Mucosa of descending colon (tissue), 3 donors: Measurements from ENCODE around the gene AOC3. TPM values are rescaled to one million over a fixed set of nuclear protein-coding genes. Genes with fewer than 3 reads are reported as not detected.
"Not testable (repeated sequence)": the region's sequence is repeated elsewhere in the genome, so short reads cannot be mapped to it uniquely, and the experiment has no call there.

Experiments used
- ATAC-seq: fragments of 200-7000 bp; cut with Tn5 transposase; one replicate; pipeline ENCODE4 v1.9.1; 2020; ENCODE audit warnings: mild to moderate bottlenecking, moderate library complexity
- DNase-seq, 3 donors: peaks; one replicate each; pipeline ENCODE4 v3.0.0-alpha.2; 2020
- H3K36me3 ChIP-seq: fragments of 200-600 bp; one replicate; pipeline ENCODE4 v1.8.0; 2021; ENCODE audit warnings: low read depth, mild to moderate bottlenecking
- H3K4me1 ChIP-seq: fragments of 200-600 bp; one replicate; pipeline ENCODE4 v1.8.0; 2021; ENCODE audit warnings: low read depth, mild to moderate bottlenecking
- H3K4me3 ChIP-seq: fragments of 200-600 bp; one replicate; pipeline ENCODE4 v1.8.0; 2021; ENCODE audit warnings: mild to moderate bottlenecking
- H3K9me3 ChIP-seq: fragments of 200-600 bp; one replicate; pipeline ENCODE4 v1.8.0; 2021; ENCODE audit warnings: mild to moderate bottlenecking
- CTCF ChIP-seq: fragments of 200-600 bp; IDR thresholded peaks from one replicate; pipeline ENCODE4 v1.8.0; 2022; ENCODE audit warnings: antibody characterized with exemption, mild to moderate bottlenecking
- intact Hi-C, 2 donors: fragments of 100-400 bp; cut with DNase I in 1 of 2; cut with micrococcal nuclease in 1 of 2; formaldehyde crosslinking; loops; one replicate each; pipeline versions ENCODE4 v1.11.0 to v1.11.1; 2022; cut with DNase I, micrococcal nuclease
- total RNA-seq, 3 donors: library from RNA; stranded (reverse); fragmentation: NEBNext Ultra II Directional in 2 of 3; extraction: Animal tissue kit (Norgen Biotek cat#: 25700) in 2 of 3; gene quantifications; one replicate each; pipeline versions ENCODE4 v1.2.1 to v1.2.4, GENCODE V29; 2021 to 2023
- donor health status: DM: no; HTN: no; CAD: no; lungs with moderate emphysema.
- donor health status: DM: no; HTN: no; CAD: no.
- donor health status: DM: no; HTN: yes; CAD: no.

AOC3 gene
- total RNA-seq, 3 donors from 2014 or later = 10.6 to 175 (median 25.4) TPM

GRCh38 chr17:42880776-42881310, 29.8 kb downstream of the AOC3 start:
- Histone ChIP-seq H3K4me3 (no peak overlapping the region), H3K36me3 (no peaks in the 10 kb centered on the region), H3K4me1 (no peaks in the 10 kb centered on the region), H3K9me3 (no peaks in the 10 kb centered on the region)
- intact Hi-C loops = no loop called here
- DNase-seq (no peak), ATAC-seq (no peak)
- TF ChIP-seq CTCF = no peak

- DNase-seq, H3K4me3 ChIP-seq, H3K4me1 ChIP-seq, H3K9me3 ChIP-seq, ATAC-seq, intact Hi-C loops, H3K36me3 ChIP-seq: not testable (repeated sequence)
Observed at GRCh38 chr17:42881706-42882105, 30.7 kb downstream of the AOC3 start.

GRCh38 chr17:42882166-42882565, 31.2 kb downstream of the AOC3 start:
- ATAC-seq (no peak), DNase-seq (no peak)
- Histone ChIP-seq H3K4me3 (no peak overlapping the region), H3K9me3 (no peaks in the 10 kb centered on the region), H3K36me3 (no peaks in the 10 kb centered on the region), H3K4me1 (no peaks in the 10 kb centered on the region)
- no peak for TF ChIP-seq CTCF
- intact Hi-C loops = no loop called here

GRCh38 chr17:42883802-42884558, 33.0 kb downstream of the AOC3 start:
- ATAC-seq (no peak), DNase-seq (peak in 1 of 3 donors; percentile 1)
- no peak for TF ChIP-seq CTCF
- H3K9me3 ChIP-seq = no peaks in the 10 kb centered on the region
- intact Hi-C loops = no loop called here
- no peak overlapping the region for H3K4me3 ChIP-seq
- H3K36me3 ChIP-seq = no peaks in the 10 kb centered on the region
- no peaks in the 10 kb centered on the region for H3K4me1 ChIP-seq

GRCh38 chr17:42885806-42886205, 34.8 kb downstream of the AOC3 start:
- not testable (repeated sequence) for ATAC-seq

GRCh38 chr17:42886283-42887176, 35.5 kb downstream of the AOC3 start:
- intact Hi-C loops = no loop called here
- Histone ChIP-seq H3K36me3 (no peaks in the 10 kb centered on the region), H3K4me1 (no peaks in the 10 kb centered on the region), H3K4me3 (no peak overlapping the region), H3K9me3 (no peaks in the 10 kb centered on the region)
- DNase-seq = no peak
- no peak for ATAC-seq
- TF ChIP-seq CTCF = no peak

More at GRCh38 chr17:42885806-42886205, 34.8 kb downstream of the AOC3 start:
- H3K9me3 ChIP-seq, H3K36me3 ChIP-seq, H3K4me1 ChIP-seq, H3K4me3 ChIP-seq, DNase-seq, intact Hi-C loops: not testable (repeated sequence)
